Uterus (tissue), 4 donors: ENCODE measurements around the gene C17orf100. TPM values are rescaled to one million over a fixed set of nuclear protein-coding genes. Genes with fewer than 3 reads are reported as not detected.

ENCODE experiments used
- DNase-seq, 2 donors: peaks; one replicate each; pipeline ENCODE4 v3.0.0-alpha.2; 2019 to 2020
- H3K27ac ChIP-seq, 2 donors: fragments of 200-600 bp; sonication (generic); 1 replicate in 1 of 2; 2 replicates in 1 of 2; pipeline ENCODE4 v1.5.1; 2016 to 2018
- H3K27me3 ChIP-seq, 2 donors: fragments of 200-600 bp; sonication (generic); one replicate each; pipeline ENCODE4 v1.5.1; 2018 to 2019; ENCODE audit warnings: control low read depth in 1 of 2
- H3K36me3 ChIP-seq, 2 donors: fragments of 200-600 bp; sonication (generic); one replicate each; pipeline ENCODE4 v1.5.1; 2019; ENCODE audit warnings: control low read depth in 1 of 2
- H3K4me1 ChIP-seq, 2 donors: fragments of 200-600 bp; sonication (generic); one replicate each; pipeline ENCODE4 v1.5.1; 2018 to 2019; ENCODE audit warnings: control low read depth in 1 of 2
- H3K4me3 ChIP-seq, 2 donors: fragments of 200-600 bp; sonication (generic); 1 replicate in 1 of 2; 2 replicates in 1 of 2; pipeline ENCODE4 v1.5.1; 2018 to 2019; ENCODE audit warnings: mild to moderate bottlenecking in 1 of 2
- H3K9me3 ChIP-seq, 2 donors: fragments of 200-600 bp; sonication (generic); one replicate each; pipeline ENCODE4 v1.5.1; 2019; ENCODE audit warnings: control low read depth in 1 of 2
- POLR2A ChIP-seq, 2 donors: fragments of 450-650 bp; IDR thresholded peaks; one replicate each; pipeline ENCODE4 v1.6.1; 2016; ENCODE audit warnings: antibody characterized with exemption in 2 of 2, mild to moderate bottlenecking in 1 of 2, moderate library complexity in 1 of 2
- intact Hi-C: fragments of 100-400 bp; cut with DNase I; formaldehyde crosslinking; loops from one replicate; pipeline ENCODE4 v1.15.1; 2023; ENCODE audit warnings: low total_unique reads
- total RNA-seq, 4 donors: library from RNA; depleted of rRNA in 3 of 4; stranded (reverse); fragments of >200 nt in 3 of 4; gene quantifications; one replicate each; pipeline versions ENCODE4 v1.1.0 to v1.2.4, GENCODE V29; 2014 to 2023
- TF ChIP-seq, protein P1 (sequence below), 4 experiments: fragments of 200-600 bp in 2 of 4; fragments of 450-650 bp in 2 of 4; sonication (generic) in 2 of 4; IDR thresholded peaks; one replicate each; pipeline ENCODE4 v1.5.1; 2016 to 2019; ENCODE audit warnings: antibody characterized with exemption in 4 of 4, mild to moderate bottlenecking in 2 of 4, moderate library complexity in 1 of 4
- donor health status: DM: yes; HTN: yes; CAD: no.

Gene C17orf100
- total RNA-seq, 4 donors from 2014 or later: 0.26 to 3.2 (median 1.3) TPM

DNA sequence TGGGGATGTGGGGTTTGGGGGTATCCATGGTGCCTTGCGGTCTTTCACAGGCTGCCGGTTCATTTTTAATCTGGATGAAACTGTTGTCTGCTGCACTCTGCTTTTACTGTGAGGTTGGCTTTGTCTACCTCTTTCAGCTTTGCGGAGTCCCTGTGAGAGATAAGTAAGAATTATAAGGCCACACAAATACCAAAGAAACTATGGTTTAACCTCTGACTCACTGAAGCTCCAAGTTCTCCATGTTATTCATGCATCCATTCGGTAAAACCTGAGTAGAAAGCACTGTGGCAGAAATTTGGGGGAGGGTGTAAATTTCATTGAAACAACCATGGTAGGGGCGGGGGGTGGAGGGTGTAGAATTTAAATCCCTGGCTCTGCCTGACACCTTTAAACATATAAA, 41.6 kb upstream of the C17orf100 start:
- Histone ChIP-seq H3K27me3 (no peaks in the 10 kb centered on the region), H3K4me3 (no peak overlapping the region), H3K27ac (no peak overlapping the region), H3K9me3 (no peaks in the 10 kb centered on the region), H3K36me3 (no peaks in the 10 kb centered on the region), H3K4me1 (no peaks in the 10 kb centered on the region)
- no peak for DNase-seq
- intact Hi-C loops: no loop called here
- no peak for TF ChIP-seq POLR2A (IDR thresholded peaks at IDR 0.05)
- TF ChIP-seq, protein P1, sequence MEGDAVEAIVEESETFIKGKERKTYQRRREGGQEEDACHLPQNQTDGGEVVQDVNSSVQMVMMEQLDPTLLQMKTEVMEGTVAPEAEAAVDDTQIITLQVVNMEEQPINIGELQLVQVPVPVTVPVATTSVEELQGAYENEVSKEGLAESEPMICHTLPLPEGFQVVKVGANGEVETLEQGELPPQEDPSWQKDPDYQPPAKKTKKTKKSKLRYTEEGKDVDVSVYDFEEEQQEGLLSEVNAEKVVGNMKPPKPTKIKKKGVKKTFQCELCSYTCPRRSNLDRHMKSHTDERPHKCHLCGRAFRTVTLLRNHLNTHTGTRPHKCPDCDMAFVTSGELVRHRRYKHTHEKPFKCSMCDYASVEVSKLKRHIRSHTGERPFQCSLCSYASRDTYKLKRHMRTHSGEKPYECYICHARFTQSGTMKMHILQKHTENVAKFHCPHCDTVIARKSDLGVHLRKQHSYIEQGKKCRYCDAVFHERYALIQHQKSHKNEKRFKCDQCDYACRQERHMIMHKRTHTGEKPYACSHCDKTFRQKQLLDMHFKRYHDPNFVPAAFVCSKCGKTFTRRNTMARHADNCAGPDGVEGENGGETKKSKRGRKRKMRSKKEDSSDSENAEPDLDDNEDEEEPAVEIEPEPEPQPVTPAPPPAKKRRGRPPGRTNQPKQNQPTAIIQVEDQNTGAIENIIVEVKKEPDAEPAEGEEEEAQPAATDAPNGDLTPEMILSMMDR (IDR thresholded peaks at IDR 0.05): no peak

DNA sequence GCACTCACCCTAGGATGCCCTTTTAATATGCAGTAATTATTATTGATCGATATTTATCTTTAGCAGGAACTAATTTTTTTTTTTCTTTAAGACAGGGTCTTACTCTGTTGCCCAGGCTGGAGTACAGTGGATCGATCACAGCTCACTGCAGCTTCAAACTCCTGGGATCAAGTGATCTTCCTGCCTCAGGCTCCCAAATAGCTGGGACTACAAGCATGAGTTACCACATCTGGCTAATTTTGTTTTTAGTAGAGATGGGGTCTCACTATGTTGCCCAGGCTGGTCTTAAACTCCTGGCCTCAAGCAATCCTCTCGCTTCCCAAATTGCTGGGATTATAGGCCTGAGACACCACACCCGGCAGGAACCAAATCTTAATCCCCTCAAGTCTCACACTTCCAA, 40.3 kb upstream of the C17orf100 start:
- DNase-seq: no peak
- H3K36me3 ChIP-seq: no peaks in the 10 kb centered on the region
- intact Hi-C loops: no loop called here
- H3K4me3 ChIP-seq: no peak overlapping the region
- H3K9me3 ChIP-seq: no peaks in the 10 kb centered on the region
- H3K4me1 ChIP-seq: no peaks in the 10 kb centered on the region
- no peaks in the 10 kb centered on the region for H3K27me3 ChIP-seq
- no peak overlapping the region for H3K27ac ChIP-seq
- TF ChIP-seq, protein P1 (IDR thresholded peaks at IDR 0.05): no peak
- TF ChIP-seq POLR2A (IDR thresholded peaks at IDR 0.05): no peak

DNA sequence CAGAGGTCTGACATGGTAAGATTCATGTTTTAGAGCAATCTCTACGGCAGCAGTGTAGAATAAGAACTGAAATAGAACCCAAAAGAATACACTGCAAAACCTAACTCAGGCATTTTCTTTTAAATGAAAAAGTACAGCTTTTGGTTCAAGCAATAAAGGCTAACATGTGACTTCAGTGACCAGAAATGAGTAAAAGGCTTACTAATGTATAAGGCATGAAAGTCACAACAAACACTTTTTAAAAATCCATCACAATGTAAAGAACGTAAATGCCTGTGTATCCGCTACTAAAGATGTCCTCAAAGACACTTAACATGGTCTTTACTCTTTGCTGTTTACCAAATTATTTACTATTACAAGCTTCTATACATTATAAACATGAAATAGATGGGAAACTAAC, 27.6 kb upstream of the C17orf100 start:
- intact Hi-C loops: no loop called here
- Histone ChIP-seq H3K27me3 (no peaks in the 10 kb centered on the region), H3K36me3 (peaks cover 0 to 2% of the 10 kb centered on the region in 2 donors), H3K9me3 (no peaks in the 10 kb centered on the region), H3K4me3 (no peak overlapping the region), H3K27ac (no peak overlapping the region), H3K4me1 (no peaks in the 10 kb centered on the region)
- TF ChIP-seq, protein P1 (IDR thresholded peaks at IDR 0.05): no peak
- no peak for TF ChIP-seq POLR2A (IDR thresholded peaks at IDR 0.05)
- DNase-seq: no peak

DNA sequence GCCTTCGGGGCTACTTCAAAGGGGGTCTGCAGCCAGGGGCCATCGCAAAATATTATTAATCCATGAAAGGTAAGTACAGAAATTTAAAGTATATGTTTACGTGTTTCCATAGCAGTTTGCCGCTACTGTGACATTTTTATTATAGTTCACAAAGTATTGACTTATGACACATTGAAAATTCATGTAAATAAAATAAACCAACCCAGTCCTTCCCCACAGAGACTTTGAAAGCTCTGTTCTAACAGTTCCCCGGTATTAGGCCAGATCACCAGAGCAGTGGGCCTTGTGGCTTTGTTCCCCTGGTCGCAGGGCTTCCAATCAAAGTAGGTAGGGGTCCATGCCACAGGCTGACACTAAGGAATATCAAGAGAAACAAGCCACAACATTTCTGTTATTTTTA, 24.9 kb upstream of the C17orf100 start:
- H3K9me3 ChIP-seq: no peaks in the 10 kb centered on the region
- no peak for DNase-seq
- no peaks in the 10 kb centered on the region for H3K4me1 ChIP-seq
- no peak overlapping the region for H3K27ac ChIP-seq
- intact Hi-C loops: no loop called here
- TF ChIP-seq, protein P1 (IDR thresholded peaks at IDR 0.05): no peak
- no peak for TF ChIP-seq POLR2A (IDR thresholded peaks at IDR 0.05)
- H3K4me3 ChIP-seq: no peak overlapping the region
- H3K36me3 ChIP-seq: peaks cover 0 to 2% of the 10 kb centered on the region in 2 donors
- no peaks in the 10 kb centered on the region for H3K27me3 ChIP-seq

DNA sequence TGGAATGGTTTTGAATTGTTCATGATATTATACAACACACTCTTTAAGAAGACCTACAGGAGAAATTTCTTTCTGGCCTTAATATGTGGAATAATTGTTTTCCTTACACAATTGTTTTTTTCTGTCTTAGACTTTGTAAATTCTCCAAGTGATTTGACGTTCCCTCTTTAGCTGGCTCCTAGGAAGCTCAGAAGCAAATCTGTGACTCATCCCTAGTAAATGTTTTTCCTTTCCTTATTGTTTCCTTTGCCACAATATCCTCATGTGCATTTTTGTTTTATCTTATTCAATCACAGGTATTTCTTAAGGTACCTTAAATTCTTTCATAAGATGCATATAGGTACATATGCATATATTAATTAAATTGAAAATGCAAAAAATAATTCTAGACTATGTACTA, 24.5 kb upstream of the C17orf100 start:
- TF ChIP-seq POLR2A (IDR thresholded peaks at IDR 0.05): no peak
- TF ChIP-seq, protein P1 (IDR thresholded peaks at IDR 0.05): no peak
- intact Hi-C loops: no loop called here
- no peak for DNase-seq

More for the DNA sequence above, 24.5 kb upstream of the C17orf100 start:
- Histone ChIP-seq H3K4me3 (no peak overlapping the region), H3K4me1 (no peaks in the 10 kb centered on the region), H3K9me3 (no peaks in the 10 kb centered on the region), H3K27me3 (no peaks in the 10 kb centered on the region), H3K36me3 (peaks cover 0 to 2% of the 10 kb centered on the region in 2 donors), H3K27ac (no peak overlapping the region)
